HepG2 (cell line): Measurements from ENCODE around the gene SLC35F1. TPM values are rescaled to one million over a fixed set of nuclear protein-coding genes. Genes with fewer than 3 reads are reported as not detected.

Experiments used
- ARID3A ChIP-seq: IDR thresholded peaks from 2 replicates; pipeline ENCODE4 v1.6.1; 2012; ENCODE audit warnings: low read depth, low read length, improper control_type of control experiment
- FOXA3 ChIP-seq: IDR thresholded peaks from 2 replicates; pipeline ENCODE4 v1.6.1; 2016; ENCODE audit warnings: missing genetic modification reagents, missing compliant biosample characterization
- FUBP1 ChIP-seq: sonication (generic); formaldehyde crosslinking; IDR thresholded peaks from 2 replicates; pipeline ENCODE4 v1.5.1; 2020; ENCODE audit warnings: missing genetic modification reagents, mild to moderate bottlenecking, borderline replicate concordance
- HIVEP1 ChIP-seq: sonication (generic); formaldehyde crosslinking; IDR thresholded peaks from 2 replicates; pipeline ENCODE4 v1.4.0; 2020; ENCODE audit warnings: mild to moderate bottlenecking, missing genetic modification reagents
- KLF12 ChIP-seq: sonication (generic); formaldehyde crosslinking; IDR thresholded peaks from 2 replicates; pipeline ENCODE4 v1.4.0; 2020; ENCODE audit warnings: missing genetic modification reagents, borderline replicate concordance
- THYN1 ChIP-seq: sonication (generic); formaldehyde crosslinking; IDR thresholded peaks from 2 replicates; pipeline ENCODE4 v1.8.1; 2023; ENCODE audit warnings: low read depth, mild to moderate bottlenecking, moderate library complexity, missing genetic modification reagents, borderline replicate concordance
- TIGD3 ChIP-seq: sonication (generic); formaldehyde crosslinking; IDR thresholded peaks from 2 replicates; pipeline ENCODE4 v1.5.1; 2020; ENCODE audit warnings: mild to moderate bottlenecking, missing genetic modification reagents, borderline replicate concordance
- U2AF1 ChIP-seq: fragments of 200-400 bp; formaldehyde crosslinking; optimal IDR thresholded peaks from 2 replicates; pipeline ENCODE3; 2017; ENCODE audit warnings: mild to moderate bottlenecking, low read depth, low read length
- polyA plus RNA-seq, 8 experiments: library from polyadenylated mRNA; depleted of rRNA in 3 of 8; stranded (reverse) in 7 of 8; unstranded in 1 of 8; fragments of >200 nt; fragmentation: Illumina TruSeq in 4 of 8; extraction: Trizol in 4 of 8; gene quantifications; 2 replicates each; pipeline versions ENCODE4 v1.2.1 to v1.2.3, GENCODE V29; 2011 to 2016; ENCODE audit warnings: low read depth in 4 of 8, missing spikeins in 1 of 8, mixed read lengths in 1 of 8; ENCODE audit not compliant: insufficient read depth in 1 of 8
- total RNA-seq, 5 experiments: library from RNA; depleted of rRNA; stranded (reverse); fragments of >200 nt; fragmentation: Illumina TruSeq; extraction: Trizol; gene quantifications; 2 replicates each; pipeline ENCODE4 v1.2.3, GENCODE V29; 2016; ENCODE audit warnings: low read depth in 1 of 5

Gene SLC35F1
- total and polyA plus RNA-seq, 2 of the 13 experiments (the other 11 are each of a cell fraction or from before 2014, with no cell fraction given) = 0.01 TPM; not detected in 1

GRCh38 chr6:118334634-118335033 lies 427.6 kb downstream of the SLC35F1 start (continued):
- TF ChIP-seq TIGD3 (CRISPR knock-in tag) = no peak
- TF ChIP-seq THYN1 (CRISPR knock-in tag) = no peak
- TF ChIP-seq HIVEP1 = no peak
- TF ChIP-seq FUBP1 (CRISPR knock-in tag) = no peak
- TF ChIP-seq KLF12 (CRISPR knock-in tag) = no peak
- no peak for TF ChIP-seq ARID3A
- no peak for TF ChIP-seq U2AF1
- no peak for TF ChIP-seq FOXA3
